Right ventricle myocardium inferior (tissue), 1 donor: ENCODE data around the gene MAPKAP1. TPM values are rescaled to one million over a fixed set of nuclear protein-coding genes. Genes with fewer than 3 reads are reported as not detected.

Experiments used
- ATAC-seq: fragments of 200-7000 bp; cut with Tn5 transposase; one replicate; pipeline ENCODE4 v1.9.1; 2020; ENCODE audit warnings: mild to moderate bottlenecking, moderate library complexity
- DNase-seq: peaks from one replicate; pipeline ENCODE4 v3.0.0; 2021; ENCODE audit errors: missing footprints
- intact Hi-C: fragments of 100-400 bp; cut with DNase I; formaldehyde crosslinking; loops from one replicate; pipeline ENCODE4 v1.11.0; 2022
- long read RNA-seq: library from polyadenylated mRNA; unstranded; transcript quantifications from one replicate; pipeline ENCODE4 v2.0.0, GENCODE V29; 2021
- total RNA-seq: library from RNA; stranded (reverse); fragmentation: NEBNext Ultra II Directional; extraction: Animal tissue kit (Norgen Biotek cat#: 25700); gene quantifications from one replicate; pipeline ENCODE4 v1.2.1, GENCODE V29; 2021
- donor health status: DM: no; HTN: yes; CAD: no; lungs with severe emphysema.

MAPKAP1 gene
- total RNA-seq, result 122 TPM
- long read RNA-seq, transcript MAPKAP1-205 (11 exons, 3,045 nt), result minor isoform, 7 of 115 reads
- long read RNA-seq, transcript MAPKAP1-202 (11 exons, 3,256 nt), result minor isoform, 14 of 115 reads
- long read RNA-seq, transcript MAPKAP1-201 (12 exons, 3,395 nt), result major isoform, 74 of 115 reads
- long read RNA-seq, partial matches to known transcripts, result 4 of 115 reads
- long read RNA-seq, other reads (novel, unspliced or antisense), result 13 of 115 reads

DNA sequence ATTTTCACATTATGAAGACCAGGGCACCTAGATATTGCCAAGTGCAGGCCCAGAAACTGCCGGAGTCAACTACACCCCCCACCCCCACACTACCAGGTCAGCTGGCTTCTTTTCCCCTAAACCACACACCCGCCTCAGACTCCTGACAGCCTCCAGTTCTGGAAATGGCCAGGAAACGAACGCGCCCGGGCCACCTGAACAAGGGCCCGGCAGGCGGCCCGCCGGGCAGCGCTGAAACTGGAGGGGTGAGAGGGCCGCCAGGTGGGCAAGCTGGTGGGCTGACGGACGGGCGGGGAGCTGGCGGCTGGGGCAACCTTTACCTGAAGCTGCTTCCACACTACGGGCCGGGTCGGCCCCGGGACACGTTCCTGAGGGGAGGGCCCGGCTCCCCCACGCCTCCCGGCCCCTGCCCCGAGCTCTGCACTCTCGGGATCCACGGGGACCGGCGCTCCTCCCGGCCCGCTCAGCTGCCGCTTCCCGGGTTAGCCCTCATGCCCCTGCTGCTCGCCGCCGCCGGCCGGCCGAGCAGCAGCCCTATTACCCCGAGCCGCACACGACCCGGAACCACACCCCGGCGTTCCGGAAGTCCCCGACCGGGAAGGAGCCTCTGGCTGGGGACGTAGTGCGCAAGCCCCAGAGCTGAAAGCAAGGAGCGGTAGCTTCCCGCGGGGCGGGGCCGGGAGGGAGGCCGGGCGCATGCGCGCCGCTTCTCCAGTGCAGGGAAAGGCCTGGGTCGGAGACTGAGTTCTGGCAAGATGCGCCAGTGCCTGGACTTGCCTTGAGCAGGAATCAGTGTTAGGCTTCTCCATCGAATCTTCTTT, at the start of gene MAPKAP1:
MAPKAP1 (minus strand) TSS at position 558 of the 821 bp plus-strand sequence. CDS start 34,634 bp downstream, outside the sequence.
- ATAC-seq (peak; percentile 100), DNase-seq (peak; percentile 99)
- intact Hi-C loops, result loop anchor here (5.0 kb wide), 1 partner anchor 40 kb away; the partner anchor contains the start of gene PBX3

GRCh38 chr9:125756518-125756917, 49.5 kb upstream of the MAPKAP1 start:
- ATAC-seq, result no peak
- no peak for DNase-seq
- intact Hi-C loops, result no loop called here

- intact Hi-C loops, result no loop called here
- no peak for ATAC-seq
- no peak for DNase-seq
Measured at GRCh38 chr9:125755340-125755739, 48.3 kb upstream of the MAPKAP1 start.

DNA sequence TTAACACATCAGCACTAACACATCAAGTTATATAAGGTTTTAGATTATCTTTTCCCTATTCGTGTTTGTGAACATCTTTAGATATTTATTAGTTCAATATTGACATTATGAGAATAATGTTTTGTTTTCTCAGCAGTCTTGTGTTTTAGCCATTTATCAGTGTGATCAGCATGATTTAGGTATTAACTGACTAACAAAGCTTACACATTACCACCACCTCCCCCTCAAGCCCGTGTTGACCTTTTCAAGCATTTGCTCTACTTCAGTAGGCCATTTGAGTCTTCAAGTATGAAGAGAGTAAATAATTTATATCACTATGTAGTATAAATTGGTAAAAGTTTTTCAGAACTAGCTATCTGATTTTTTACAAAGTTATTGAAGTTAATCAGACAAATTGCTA, 47.1 kb upstream of the MAPKAP1 start:
- ATAC-seq, result no peak
- DNase-seq, result no peak
- intact Hi-C loops, result no loop called here

DNA sequence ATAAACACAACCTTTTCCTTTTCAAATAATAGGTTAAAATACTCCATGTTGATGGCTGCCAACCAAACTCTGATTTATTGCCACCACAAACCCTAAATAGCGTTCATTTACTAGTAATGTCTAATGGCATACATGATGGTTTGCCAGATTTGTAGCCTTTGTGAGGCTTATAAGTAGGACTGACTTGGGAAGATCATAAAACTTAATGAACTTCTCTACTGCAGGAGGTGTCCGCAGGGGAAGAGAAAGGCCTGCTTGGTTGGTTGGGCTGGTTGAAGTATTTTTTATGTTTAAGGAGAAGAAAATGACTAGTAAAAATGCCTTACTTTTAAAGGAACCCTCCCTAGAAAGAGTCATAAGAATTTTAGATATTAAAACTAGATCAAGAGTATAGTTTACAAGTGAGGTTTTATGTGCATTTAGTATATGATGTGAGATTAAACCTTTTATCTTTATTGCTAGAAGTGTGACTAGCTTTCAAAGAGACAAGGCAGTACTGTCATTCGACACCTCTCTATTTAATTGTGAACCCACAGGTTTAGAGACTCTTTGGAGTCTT, 45.1 kb upstream of the MAPKAP1 start:
- ATAC-seq (no peak), DNase-seq (no peak)
- intact Hi-C loops, result no loop called here

DNA sequence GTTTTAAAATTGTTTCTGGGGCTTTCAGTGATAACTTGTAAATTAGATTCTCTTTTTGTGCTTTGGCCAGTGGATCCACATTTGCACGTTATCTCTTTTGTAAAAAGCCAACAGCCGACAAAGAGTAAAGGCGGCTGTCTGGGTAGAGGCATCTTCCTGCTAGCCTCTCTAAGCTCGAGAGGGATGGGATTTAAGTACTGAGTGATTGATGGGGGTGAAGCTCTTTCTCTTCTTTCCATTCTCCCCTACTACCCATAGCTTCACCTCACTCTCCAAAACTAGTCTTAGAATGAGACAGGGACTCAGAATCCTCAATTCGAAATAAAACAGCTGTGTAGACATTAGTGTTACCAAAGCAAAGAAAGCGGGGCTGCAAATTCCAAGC, 43.6 kb upstream of the MAPKAP1 start:
- no peak for ATAC-seq
- intact Hi-C loops, result no loop called here
- no peak for DNase-seq

GRCh38 chr9:125749951-125750626, 43.1 kb upstream of the MAPKAP1 start:
- no peak for ATAC-seq
- intact Hi-C loops, result loop anchor here (5.0 kb wide), 4 partner anchors 43 to 343 kb away; partner anchors contain the start of gene MAPKAP1

GRCh38 chr9:125749287-125749935, 42.4 kb upstream of the MAPKAP1 start:
- ATAC-seq, result no peak
- intact Hi-C loops, result loop anchor here (5.0 kb wide), 4 partner anchors 42 to 342 kb away; partner anchors contain the start of gene MAPKAP1
- DNase-seq, result no peak

More at GRCh38 chr9:125749951-125750626, 43.1 kb upstream of the MAPKAP1 start:
- no peak for DNase-seq

DNA sequence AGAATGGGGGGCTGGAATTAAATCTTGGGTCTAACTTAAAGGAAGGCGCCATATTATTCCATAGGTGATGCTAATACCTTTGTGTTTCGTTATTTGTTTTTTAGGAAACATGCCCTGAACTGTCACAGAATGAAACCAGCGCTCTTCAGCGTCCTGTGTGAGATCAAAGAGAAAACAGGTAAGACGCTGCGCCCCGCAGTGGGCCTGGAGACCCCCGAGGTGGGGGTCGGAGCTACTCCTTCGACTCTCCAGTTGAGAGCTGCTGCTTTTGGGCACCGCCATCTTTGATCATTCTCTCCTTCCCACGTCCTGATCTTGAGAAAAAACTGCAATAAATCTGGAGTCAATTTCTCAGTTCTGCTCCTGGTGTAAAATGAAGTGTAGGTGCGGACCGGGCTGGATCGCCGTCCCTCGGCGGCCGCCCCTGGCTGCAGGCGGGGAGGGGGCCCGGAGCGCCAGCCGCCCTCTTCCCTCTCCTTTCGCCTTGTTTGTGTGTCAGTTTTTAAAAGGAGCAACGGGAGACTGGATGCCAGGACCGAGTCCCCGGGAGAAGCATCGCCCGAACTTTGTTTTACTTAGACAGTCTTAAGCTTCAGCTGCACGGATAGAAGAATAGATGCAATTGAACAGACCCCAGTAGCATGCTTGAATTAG, 41.6 kb upstream of the MAPKAP1 start:
- DNase-seq, result peak; percentile 63
- intact Hi-C loops, result loop anchor here (5.0 kb wide), 4 partner anchors 41 to 341 kb away; partner anchors contain the start of gene MAPKAP1
- no peak for ATAC-seq

DNA sequence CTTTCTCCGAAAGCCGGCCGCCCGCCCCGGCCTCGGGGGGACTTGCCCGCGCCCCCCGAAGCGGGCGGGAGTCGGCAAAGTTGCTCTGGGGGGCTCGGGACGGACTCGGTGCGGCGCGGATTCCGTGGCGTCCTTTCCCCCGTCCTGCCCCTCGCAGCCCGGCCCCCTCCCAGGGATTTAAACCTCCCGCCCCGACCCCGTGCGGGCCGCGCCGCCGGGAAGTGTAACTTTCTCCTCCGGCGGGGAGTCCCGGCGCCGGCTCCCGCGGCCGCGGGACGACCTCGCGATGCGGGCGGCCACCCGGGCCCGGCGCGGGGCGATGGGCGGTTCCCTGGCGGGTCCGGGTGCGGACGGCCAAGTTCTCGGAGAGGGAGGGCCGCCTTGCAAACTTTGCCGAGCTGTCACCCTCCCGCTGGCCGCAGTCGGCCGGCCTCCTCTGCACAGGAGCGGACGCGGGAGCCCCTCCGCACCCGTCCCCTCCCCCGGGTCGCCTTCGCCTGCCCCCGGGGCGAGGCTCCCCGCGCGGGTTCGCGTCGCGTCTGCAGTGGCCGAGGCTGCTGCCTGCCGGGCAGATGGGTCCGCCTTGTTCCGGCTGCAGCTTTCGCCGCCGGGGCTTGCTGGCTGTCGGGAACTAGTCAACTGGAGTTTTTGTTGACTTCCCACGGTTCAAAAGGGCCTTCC, 40.9 kb upstream of the MAPKAP1 start:
- ATAC-seq (no peak), DNase-seq (peak; percentile 85)
- intact Hi-C loops, result loop anchor here (2.0 to 5.0 kb wide), 5 partner anchors 41 to 341 kb away; partner anchors contain the start of gene MAPKAP1

- intact Hi-C loops, result loop anchor here (2.0 to 5.0 kb wide), 5 partner anchors 40 to 340 kb away; partner anchors contain the start of gene MAPKAP1
Measured at GRCh38 chr9:125747053-125747764, 40.2 kb upstream of the MAPKAP1 start, which contains the start of gene PBX3. PBX3 (plus strand) TSS chr9:125747373.

DNA sequence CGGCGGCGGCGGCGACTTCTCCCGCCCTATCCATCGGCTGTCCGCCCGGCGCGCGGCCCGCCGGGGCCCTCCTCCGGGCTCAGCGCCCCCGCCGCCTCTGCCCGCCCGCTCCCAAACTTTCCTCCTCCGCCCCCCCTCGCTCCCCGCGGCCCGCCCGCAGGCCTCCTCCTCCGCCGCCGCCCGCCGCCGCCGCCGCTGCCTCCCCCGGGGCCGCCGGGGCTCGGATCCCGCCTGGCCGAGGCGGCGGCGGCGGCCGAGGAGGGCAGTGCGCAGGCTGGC, 39.7 kb upstream of the MAPKAP1 start:
- ATAC-seq (no peak), DNase-seq (no peak)
- intact Hi-C loops, result loop anchor here (2.0 to 5.0 kb wide), 5 partner anchors 39 to 339 kb away; partner anchors contain the start of gene MAPKAP1

More at GRCh38 chr9:125747053-125747764, 40.2 kb upstream of the MAPKAP1 start, which contains the start of gene PBX3:
- DNase-seq, result peak; percentile 82
- ATAC-seq, result no peak

DNA sequence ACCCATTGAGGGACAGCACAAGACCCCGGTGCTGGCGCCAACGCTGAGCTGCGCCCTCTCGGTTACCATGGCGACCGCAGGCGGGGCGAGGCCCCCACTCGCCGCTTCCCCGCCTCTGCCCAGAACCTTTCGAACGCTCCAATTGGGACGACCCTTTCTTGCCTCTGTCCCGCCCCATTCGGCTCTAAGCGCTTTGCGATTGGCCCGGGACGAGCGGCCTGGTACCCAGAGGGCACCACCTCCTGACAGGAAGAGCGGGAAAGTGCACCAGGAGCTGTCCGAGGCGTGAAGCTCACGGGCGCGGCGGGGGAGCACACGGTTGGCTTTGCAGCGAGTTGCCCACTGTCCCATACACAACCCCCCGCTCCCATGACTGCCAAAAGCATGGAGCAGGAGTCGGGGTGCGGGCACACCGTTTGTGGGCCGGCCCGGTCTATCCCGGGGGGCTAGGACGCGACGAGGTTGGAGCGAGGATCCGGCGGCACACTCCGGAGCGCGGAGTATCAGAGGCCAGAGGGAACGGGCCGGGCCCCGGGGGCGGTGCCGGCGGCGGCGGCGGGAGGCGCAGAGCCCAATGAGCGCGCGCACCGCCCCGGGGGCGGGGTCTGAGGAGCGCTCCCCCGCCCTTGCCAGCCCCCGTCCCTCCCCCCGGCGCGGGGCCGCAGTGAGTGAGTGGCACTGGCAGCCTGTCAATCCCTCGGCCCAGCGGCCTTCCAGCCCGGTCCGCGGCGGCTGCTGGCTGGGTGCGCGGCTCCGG, 39.2 kb upstream of the MAPKAP1 start:
- intact Hi-C loops, result loop anchor here (2.0 to 5.0 kb wide), 5 partner anchors 39 to 339 kb away; partner anchors contain the start of gene MAPKAP1
- ATAC-seq (peak; percentile 96), DNase-seq (peak; percentile 98)

- peak; percentile 1 for ATAC-seq
- DNase-seq, result no peak
- intact Hi-C loops, result loop anchor here (2.0 to 5.0 kb wide), 5 partner anchors 38 to 338 kb away; partner anchors contain the start of gene MAPKAP1
Measured at GRCh38 chr9:125745682-125746016, 38.6 kb upstream of the MAPKAP1 start.

- DNase-seq, result no peak
- intact Hi-C loops, result loop anchor here (5.0 kb wide), 4 partner anchors 38 to 338 kb away; partner anchors contain the start of gene MAPKAP1
- no peak for ATAC-seq
Measured at GRCh38 chr9:125745018-125745417, 38.0 kb upstream of the MAPKAP1 start.

DNA sequence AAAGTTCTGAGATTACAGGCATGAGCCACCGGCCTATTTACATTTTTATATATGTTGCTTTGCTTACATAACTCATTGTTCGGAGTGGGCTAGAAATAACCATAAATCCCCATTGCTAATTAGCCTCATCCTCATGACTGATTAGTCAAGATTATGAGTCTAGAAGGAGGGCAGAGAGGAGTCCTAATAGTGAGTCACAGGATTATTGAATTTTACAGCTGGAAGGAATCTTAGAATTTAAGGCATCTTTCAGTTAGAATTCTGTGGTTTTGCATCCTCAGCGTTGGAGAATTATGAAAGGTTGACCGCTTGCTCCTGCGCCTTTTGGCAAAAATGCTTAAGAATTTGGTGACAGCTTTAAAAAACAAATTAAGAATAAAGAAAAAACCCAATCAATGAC, 37.6 kb upstream of the MAPKAP1 start:
- no peak for DNase-seq
- intact Hi-C loops, result loop anchor here (5.0 kb wide), 4 partner anchors 37 to 337 kb away; partner anchors contain the start of gene MAPKAP1
- ATAC-seq, result no peak
